NCI-H187 treated with DMSO at 0.1 percent for 48 hours (cell line): ENCODE data around the gene ME2.
"Not testable (repeated sequence)": the region's sequence is repeated elsewhere in the genome, so short reads cannot be mapped to it uniquely, and the experiment has no call there.

ENCODE experiments used
- DNase-seq: peaks from one replicate; lab custom pipeline; 2025; lab: John Stamatoyannopoulos, UW

The ME2 gene

GRCh38 chr18:50861617-50862016 lies 17.3 kb upstream of the ME2 start:
- DNase-seq: no peak

GRCh38 chr18:50862401-50862800 lies 16.5 kb upstream of the ME2 start:
- no peak for DNase-seq

GRCh38 chr18:50863840-50864375 lies 15.0 kb upstream of the ME2 start:
- no peak for DNase-seq

- DNase-seq: no peak
Observed at GRCh38 chr18:50866765-50867164, 12.2 kb upstream of the ME2 start.

GRCh38 chr18:50869150-50869549 lies 9.8 kb upstream of the ME2 start:
- peak; percentile 47 for DNase-seq

GRCh38 chr18:50870138-50870845 lies 8.6 kb upstream of the ME2 start:
- no peak for DNase-seq

GRCh38 chr18:50871846-50872245 lies 7.1 kb upstream of the ME2 start:
- no peak for DNase-seq

GRCh38 chr18:50875966-50876536 lies 2.9 kb upstream of the ME2 start:
- DNase-seq: no peak

GRCh38 chr18:50877545-50878265 lies 1.2 kb upstream of the ME2 start:
- no peak for DNase-seq

- no peak for DNase-seq
Observed at GRCh38 chr18:50879302-50880118, 592 bp downstream of the ME2 start.

- no peak for DNase-seq
Observed at GRCh38 chr18:50880119-50880465, 1.2 kb downstream of the ME2 start.

- DNase-seq: not testable (repeated sequence)
Observed at GRCh38 chr18:50880944-50881343, 2.0 kb downstream of the ME2 start.

GRCh38 chr18:50886929-50887328 lies 8.0 kb downstream of the ME2 start:
- DNase-seq: no peak

GRCh38 chr18:50895350-50896045 lies 16.6 kb downstream of the ME2 start:
- no peak for DNase-seq

- no peak for DNase-seq
Observed at GRCh38 chr18:50896093-50896492, 17.2 kb downstream of the ME2 start.

- DNase-seq: no peak
Observed at GRCh38 chr18:50898919-50899318, 20.0 kb downstream of the ME2 start.

GRCh38 chr18:50902797-50903196 lies 23.9 kb downstream of the ME2 start:
- no peak for DNase-seq

GRCh38 chr18:50906843-50907242 lies 27.9 kb downstream of the ME2 start:
- no peak for DNase-seq

- no peak for DNase-seq
Observed at GRCh38 chr18:50909261-50909660, 30.3 kb downstream of the ME2 start.

- DNase-seq: no peak
Observed at GRCh38 chr18:50911006-50911405, 32.1 kb downstream of the ME2 start.

- DNase-seq: no peak
Observed at GRCh38 chr18:50917021-50917420, 38.1 kb downstream of the ME2 start.

- DNase-seq: no peak
Observed at GRCh38 chr18:50918153-50918552, 39.2 kb downstream of the ME2 start.
